Measurements from ENCODE around the gene NOTCH2NLA.
"Not testable (repeated sequence)": the region's sequence is repeated elsewhere in the genome, so short reads cannot be mapped to it uniquely, and the experiment has no call there.

DNA sequence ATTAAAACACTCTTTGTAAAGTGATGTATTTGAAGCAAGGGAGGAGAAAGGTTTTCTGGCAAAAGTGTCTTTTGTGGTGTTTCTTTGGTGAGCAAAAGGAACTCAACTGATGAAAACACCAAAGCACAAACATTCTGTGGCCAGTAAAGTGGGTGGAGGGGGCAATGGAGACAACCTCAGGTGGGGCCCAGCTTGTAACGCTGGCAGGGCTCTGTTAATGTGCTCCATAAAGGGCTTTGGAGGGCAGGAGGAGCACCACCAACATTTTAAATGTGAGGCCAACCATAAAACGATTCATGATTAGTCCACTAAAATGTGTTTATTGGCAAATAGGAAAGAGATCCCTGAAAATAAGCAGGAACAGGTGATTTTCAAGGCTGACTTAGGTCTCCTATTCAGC, 7.8 kb upstream of the NOTCH2NLA start:
- TF ChIP-seq, protein P1, sequence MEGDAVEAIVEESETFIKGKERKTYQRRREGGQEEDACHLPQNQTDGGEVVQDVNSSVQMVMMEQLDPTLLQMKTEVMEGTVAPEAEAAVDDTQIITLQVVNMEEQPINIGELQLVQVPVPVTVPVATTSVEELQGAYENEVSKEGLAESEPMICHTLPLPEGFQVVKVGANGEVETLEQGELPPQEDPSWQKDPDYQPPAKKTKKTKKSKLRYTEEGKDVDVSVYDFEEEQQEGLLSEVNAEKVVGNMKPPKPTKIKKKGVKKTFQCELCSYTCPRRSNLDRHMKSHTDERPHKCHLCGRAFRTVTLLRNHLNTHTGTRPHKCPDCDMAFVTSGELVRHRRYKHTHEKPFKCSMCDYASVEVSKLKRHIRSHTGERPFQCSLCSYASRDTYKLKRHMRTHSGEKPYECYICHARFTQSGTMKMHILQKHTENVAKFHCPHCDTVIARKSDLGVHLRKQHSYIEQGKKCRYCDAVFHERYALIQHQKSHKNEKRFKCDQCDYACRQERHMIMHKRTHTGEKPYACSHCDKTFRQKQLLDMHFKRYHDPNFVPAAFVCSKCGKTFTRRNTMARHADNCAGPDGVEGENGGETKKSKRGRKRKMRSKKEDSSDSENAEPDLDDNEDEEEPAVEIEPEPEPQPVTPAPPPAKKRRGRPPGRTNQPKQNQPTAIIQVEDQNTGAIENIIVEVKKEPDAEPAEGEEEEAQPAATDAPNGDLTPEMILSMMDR (IDR thresholded peaks at IDR 0.05): not testable (repeated sequence)
- TF ChIP-seq ZFX (IDR thresholded peaks at IDR 0.05; ENCODE audit: borderline replicate concordance): not testable (repeated sequence)

Data from 22Rv1 (cell line).